HL-60 (cell line): ENCODE data around the gene COPS6.

Source experiments
- DNase-seq, 2 experiments: peaks; one replicate each; pipeline ENCODE4 v3.0.0-alpha.2; 2010 to 2020; ENCODE audit warnings: low read depth in 1 of 2, low spot score in 1 of 2
- H3K27ac ChIP-seq: fragments of 250-450 bp; sonication (Bioruptor Pico); replicated peaks from 2 replicates; pipeline ENCODE4 v1.5.1; 2020; ENCODE audit warnings: mild to moderate bottlenecking, moderate library complexity
- H3K27me3 ChIP-seq: fragments of 250-450 bp; sonication (Bioruptor Pico); 2 replicates; pipeline ENCODE4 v1.5.1; 2021; ENCODE audit warnings: mild to moderate bottlenecking, moderate library complexity; ENCODE audit not compliant: insufficient read depth, poor library complexity, severe bottlenecking
- H3K4me3 ChIP-seq: replicated peaks from 2 replicates; pipeline ENCODE4 v1.5.1; 2011; ENCODE audit warnings: mild to moderate bottlenecking, control low read depth, low read length; ENCODE audit not compliant: insufficient read depth
- GABPA ChIP-seq: IDR thresholded peaks from 2 replicates; pipeline ENCODE4 v1.6.1; 2012; ENCODE audit warnings: low read depth
- POLR2AphosphoS5 ChIP-seq: IDR thresholded peaks from 2 replicates; pipeline ENCODE4 v1.6.1; 2012; ENCODE audit warnings: low read depth
- SPI1 ChIP-seq: IDR thresholded peaks from 2 replicates; pipeline ENCODE4 v1.6.1; 2012; ENCODE audit warnings: low read depth, mild to moderate bottlenecking, borderline replicate concordance
- TF ChIP-seq, protein P1 (sequence below): IDR thresholded peaks from one replicate; pipeline ENCODE4 v1.5.1; 2011; ENCODE audit warnings: low read length, control low read depth, inconsistent platforms; ENCODE audit not compliant: insufficient read depth
- TF ChIP-seq, protein P2 (sequence below): IDR thresholded peaks from 2 replicates; pipeline ENCODE4 v1.6.1; 2012; ENCODE audit warnings: low read depth; ENCODE audit not compliant: insufficient replicate concordance

COPS6 gene

DNA sequence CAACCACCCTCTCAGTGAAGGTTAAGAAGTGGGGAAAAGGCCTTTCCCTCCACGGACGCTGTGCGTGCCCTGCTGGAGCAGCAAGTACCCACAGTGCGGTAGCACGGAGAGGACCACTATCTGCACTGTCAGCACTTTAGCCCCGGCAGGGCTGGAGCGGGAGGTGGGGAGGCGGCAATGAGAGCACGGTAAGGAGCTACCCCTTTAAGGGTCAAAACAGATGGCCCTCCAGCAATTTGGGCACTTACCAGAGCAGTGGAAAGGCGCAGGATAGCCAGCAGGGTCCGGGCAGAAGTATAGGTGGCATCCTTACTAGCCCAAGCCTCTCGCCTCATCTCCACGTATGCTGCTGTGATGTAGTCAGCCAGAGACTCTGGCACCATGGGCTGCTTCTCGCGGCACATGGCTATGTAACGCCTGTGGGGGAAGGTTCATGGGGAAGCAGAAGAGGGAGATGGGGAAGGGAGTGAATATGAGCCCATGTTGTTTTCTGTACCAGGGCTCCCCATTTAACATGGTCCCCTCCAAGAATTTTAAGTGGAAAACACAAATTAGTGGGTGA, 5.2 kb downstream of the COPS6 start:
- no peak overlapping the region for H3K4me3 ChIP-seq
- peak in 1 of 2 experiments; percentile 43 for DNase-seq
- TF ChIP-seq, protein P1, sequence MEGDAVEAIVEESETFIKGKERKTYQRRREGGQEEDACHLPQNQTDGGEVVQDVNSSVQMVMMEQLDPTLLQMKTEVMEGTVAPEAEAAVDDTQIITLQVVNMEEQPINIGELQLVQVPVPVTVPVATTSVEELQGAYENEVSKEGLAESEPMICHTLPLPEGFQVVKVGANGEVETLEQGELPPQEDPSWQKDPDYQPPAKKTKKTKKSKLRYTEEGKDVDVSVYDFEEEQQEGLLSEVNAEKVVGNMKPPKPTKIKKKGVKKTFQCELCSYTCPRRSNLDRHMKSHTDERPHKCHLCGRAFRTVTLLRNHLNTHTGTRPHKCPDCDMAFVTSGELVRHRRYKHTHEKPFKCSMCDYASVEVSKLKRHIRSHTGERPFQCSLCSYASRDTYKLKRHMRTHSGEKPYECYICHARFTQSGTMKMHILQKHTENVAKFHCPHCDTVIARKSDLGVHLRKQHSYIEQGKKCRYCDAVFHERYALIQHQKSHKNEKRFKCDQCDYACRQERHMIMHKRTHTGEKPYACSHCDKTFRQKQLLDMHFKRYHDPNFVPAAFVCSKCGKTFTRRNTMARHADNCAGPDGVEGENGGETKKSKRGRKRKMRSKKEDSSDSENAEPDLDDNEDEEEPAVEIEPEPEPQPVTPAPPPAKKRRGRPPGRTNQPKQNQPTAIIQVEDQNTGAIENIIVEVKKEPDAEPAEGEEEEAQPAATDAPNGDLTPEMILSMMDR = no peak
- TF ChIP-seq POLR2AphosphoS5 (no peak; the same call in 1 of the 2 replicates), SPI1 (no peak)
- TF ChIP-seq, protein P2, sequence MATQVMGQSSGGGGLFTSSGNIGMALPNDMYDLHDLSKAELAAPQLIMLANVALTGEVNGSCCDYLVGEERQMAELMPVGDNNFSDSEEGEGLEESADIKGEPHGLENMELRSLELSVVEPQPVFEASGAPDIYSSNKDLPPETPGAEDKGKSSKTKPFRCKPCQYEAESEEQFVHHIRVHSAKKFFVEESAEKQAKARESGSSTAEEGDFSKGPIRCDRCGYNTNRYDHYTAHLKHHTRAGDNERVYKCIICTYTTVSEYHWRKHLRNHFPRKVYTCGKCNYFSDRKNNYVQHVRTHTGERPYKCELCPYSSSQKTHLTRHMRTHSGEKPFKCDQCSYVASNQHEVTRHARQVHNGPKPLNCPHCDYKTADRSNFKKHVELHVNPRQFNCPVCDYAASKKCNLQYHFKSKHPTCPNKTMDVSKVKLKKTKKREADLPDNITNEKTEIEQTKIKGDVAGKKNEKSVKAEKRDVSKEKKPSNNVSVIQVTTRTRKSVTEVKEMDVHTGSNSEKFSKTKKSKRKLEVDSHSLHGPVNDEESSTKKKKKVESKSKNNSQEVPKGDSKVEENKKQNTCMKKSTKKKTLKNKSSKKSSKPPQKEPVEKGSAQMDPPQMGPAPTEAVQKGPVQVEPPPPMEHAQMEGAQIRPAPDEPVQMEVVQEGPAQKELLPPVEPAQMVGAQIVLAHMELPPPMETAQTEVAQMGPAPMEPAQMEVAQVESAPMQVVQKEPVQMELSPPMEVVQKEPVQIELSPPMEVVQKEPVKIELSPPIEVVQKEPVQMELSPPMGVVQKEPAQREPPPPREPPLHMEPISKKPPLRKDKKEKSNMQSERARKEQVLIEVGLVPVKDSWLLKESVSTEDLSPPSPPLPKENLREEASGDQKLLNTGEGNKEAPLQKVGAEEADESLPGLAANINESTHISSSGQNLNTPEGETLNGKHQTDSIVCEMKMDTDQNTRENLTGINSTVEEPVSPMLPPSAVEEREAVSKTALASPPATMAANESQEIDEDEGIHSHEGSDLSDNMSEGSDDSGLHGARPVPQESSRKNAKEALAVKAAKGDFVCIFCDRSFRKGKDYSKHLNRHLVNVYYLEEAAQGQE = no peak
- no peaks in the 10 kb centered on the region for H3K27me3 ChIP-seq
- no peak overlapping the region for H3K27ac ChIP-seq

DNA sequence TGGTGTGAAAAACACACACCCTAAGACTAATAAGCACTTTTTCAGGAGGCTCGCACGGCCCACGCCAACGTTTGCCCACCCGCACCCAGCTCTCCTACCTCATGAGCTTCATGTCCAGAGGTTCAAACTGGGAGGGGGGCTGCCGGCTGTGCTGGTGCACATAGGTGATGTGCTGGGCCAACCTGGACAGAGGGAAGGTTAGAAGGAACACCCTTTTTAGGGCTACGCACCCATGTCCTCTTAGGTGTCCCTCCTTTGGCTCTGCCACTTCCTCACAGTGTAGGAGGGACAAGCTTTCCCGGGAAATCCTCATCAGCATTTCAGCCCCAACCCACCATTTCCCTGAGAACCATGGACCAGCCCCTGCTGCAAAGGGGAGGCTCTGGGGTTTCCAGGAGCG, 6.5 kb downstream of the COPS6 start:
- DNase-seq = peak in 1 of 2 experiments; percentile 40
- H3K27ac ChIP-seq = no peak overlapping the region
- TF ChIP-seq POLR2AphosphoS5 (peak; percentile 69), SPI1 (no peak)
- TF ChIP-seq, protein P1 = no peak
- TF ChIP-seq, protein P2 = no peak

DNA sequence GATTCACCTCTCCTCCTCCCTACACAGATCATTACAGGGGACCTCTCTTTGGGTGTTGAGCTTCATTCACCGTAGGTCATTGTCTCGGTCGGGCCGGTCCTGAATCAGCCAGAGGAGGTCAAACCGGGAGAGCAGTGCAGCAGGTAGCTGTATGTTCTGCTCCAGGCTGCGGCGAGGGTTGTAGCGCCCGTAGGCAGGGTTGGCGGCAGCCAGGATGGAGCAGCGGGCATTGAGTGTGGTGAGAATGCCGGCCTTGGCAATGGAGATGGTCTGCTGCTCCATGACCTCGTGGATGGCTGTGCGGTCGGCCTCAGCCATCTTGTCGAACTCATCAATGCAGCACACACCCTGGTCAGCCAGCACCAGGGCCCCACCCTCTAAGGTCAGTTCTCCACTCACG, 6.9 kb downstream of the COPS6 start:
- no peak for DNase-seq
- no peaks in the 10 kb centered on the region for H3K27me3 ChIP-seq
- no peak overlapping the region for H3K27ac ChIP-seq
- no peak overlapping the region for H3K4me3 ChIP-seq
- no peak for TF ChIP-seq GABPA
- TF ChIP-seq, protein P1 = no peak
- TF ChIP-seq, protein P2 = no peak
- TF ChIP-seq SPI1 = no peak
- no peak for TF ChIP-seq POLR2AphosphoS5

More for the DNA sequence above, 6.5 kb downstream of the COPS6 start:
- H3K4me3 ChIP-seq = no peak overlapping the region
- no peaks in the 10 kb centered on the region for H3K27me3 ChIP-seq
